Nucleus accumbens (tissue), 56 donors: ENCODE data around the gene ABCA1.

Source experiments
- DNase-seq, 56 donors: peaks; one replicate each; lab custom pipeline; 2025; lab: John Stamatoyannopoulos, UW

The ABCA1 gene

DNA sequence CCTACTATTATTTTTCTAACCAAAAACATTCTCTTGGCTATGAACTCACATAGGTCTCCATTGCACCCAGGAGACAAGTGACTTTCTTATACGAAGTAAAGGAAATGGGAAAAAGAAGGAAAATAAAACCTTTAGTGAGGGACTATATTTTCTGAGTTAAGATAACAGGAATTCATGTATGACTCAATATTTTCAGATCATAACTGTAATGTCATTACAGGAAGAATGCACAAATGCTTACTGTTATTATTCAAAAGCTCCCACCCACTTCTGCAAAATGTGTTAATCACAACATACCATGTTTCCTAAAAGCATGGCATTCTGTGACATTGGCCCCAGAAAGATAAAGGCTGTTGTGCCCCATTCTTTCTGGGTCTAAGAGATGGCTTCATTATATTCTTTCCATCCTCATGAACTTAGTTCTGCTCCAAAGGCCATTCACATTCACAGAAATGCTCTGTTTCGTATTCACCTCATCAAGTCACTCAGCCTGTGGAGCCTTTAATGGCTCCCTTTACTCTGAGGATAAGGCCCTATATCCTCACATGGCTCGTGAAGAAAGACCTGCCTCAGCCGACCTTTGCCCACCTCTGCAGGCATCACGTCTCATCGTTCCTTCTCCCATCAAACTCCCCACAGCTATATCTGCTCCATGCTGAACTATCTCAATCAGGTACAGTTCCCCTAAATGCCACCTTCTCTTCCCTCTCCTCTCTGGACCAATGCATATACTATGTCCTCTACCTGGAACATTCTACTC, 77.0 kb downstream of the ABCA1 start:
- DNase-seq: no peak

DNA sequence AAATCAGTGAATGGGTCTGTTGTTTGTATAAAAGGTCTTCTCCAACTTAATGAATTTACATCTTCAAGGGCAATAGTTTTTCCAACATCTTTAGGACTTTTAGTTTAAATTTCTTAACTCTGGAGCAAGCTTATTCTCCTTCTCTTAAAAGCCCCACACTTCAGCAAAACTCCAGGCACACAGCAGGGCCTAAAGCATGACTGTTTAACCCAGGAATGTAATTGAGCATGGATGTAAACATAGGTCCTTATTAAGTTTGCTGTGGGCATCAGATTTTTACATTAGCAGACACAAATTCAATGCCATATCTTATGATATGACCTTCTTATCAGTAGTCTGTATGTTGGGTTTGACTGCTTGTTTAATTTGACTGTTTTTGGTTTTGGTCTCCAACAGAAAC, 78.9 kb downstream of the ABCA1 start:
- DNase-seq: no peak

DNA sequence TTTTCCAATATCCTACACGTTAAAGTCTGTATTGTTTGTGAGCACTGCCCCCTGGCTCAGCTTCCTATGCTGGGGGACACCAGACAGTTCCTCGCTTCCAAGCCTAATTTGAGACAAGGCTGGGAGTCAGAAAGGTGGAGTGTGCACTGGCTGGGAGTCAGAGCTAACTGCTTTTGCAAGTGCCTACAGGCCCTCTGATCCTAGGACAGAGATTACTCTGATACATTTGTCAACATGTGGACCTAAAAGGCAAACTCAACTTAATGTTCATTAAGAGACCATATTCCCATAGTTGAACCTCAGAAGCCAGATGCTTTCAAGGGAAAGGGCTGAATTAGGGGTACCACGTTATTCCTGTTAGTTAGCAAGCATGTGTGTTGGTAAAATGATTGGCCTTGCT, 83.2 kb downstream of the ABCA1 start:
- no peak for DNase-seq

DNA sequence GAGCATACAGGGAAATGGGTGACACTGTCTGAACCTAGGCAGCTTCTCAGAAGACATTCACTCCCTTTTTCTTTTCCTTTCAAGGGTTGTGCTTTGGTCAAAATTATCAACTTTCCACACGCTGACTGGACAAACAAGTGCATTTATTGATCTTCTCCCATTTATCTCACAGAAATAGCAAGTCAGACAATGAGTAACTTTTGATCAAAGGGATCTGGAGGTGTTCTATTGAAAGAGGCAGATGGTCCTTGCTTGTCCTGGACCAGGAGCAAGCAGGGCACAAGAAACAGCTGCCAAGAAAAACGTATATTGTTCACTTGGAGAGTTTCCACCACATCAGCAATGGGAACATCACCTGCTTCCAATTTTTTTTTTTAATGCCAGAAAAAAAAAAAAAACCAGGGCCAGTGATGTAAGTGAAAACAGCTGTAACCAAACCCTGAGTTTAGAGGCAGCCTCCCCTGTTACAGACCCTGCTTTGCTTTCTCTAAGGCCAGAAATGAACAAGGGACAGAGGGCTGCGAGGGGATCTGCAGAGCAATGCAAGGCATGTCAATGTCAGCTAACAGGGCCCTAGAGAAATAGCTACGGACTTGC, 84.2 kb downstream of the ABCA1 start:
- no peak for DNase-seq

DNA sequence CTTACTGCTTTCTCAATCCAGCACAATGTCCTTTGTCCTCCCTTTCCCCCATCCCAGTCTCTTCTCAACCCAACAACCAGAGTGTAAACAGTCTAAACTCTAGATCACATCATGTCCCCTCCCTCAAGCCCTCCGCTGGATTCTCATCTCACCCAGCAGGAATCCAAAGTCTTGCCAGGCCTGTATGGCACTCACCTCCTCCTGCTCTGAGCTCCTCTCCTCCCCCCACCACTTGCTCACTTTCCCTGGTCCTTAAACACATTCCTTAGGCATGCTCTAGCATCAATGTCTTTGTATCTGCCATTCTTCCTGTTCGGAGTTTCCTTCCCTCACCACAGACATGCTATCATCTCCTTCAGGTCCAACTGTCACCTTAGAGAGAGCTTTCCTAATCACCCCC, 85.3 kb downstream of the ABCA1 start:
- DNase-seq: no peak

DNA sequence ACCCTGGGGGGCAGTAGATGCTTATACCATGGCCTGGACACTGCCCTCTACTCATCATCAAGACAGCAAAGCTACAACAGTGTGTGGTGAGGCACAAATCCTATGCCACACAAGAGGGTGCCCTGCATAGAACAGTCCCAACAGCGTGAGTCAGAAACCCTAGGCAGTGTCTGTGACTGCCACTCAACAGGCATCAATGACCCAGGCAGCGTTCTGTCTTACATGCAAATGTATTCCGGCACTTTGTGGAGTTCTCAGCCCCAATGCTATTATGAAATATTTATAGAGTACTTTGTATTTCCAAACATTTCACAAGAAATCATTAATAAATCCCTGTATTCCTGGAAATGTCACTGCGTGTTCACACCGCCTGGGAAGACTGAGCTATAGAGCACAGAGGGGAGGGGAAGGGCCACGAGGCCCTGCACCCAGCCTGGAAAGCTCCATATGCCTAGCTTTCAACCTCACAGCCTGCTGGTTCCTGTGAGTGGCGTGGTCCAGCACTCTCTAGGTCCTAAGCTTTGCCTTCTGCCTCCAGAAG, 86.3 kb downstream of the ABCA1 start:
- peak in 3 of 56 donors; percentile 7 to 22 (median 17) for DNase-seq

DNA sequence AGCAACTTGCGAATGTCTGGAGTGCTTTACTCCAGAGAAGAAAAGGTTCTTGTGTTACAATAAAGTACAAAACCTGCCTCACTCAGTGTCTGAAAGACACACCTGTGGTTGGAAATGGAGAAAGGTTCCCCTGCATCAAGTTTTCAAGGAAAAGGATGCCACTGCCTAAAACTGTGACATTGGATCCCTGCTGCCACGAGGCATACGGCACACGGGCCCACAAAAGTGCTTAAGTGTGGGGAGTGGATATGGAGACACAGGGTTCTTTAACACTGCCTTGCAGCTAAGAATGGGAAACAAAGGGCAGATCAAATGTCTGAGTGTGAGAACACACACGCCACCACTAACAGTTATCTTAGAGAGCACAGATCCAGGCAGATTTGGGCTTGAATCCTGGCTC, 89.0 kb downstream of the ABCA1 start:
- DNase-seq: no peak

DNA sequence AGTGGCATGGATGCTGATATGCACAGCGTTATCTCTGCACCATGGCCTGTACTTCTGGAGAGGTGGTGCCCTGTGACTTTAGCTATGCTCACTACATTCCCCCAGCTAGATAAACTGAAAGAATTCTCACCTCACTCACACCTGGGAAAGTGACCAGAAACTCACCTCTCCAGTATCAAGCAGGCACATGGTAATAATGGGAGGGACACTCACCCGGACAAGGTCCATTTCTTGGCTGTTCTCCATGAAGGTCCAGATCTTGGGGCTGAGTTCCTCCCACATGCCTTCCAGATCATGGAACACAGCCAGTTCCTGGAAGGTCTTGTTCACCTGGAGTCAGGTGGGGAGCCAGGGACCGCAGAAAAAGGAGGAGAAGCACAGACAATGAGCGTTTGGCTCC, 91.2 kb downstream of the ABCA1 start:
- no peak for DNase-seq

GRCh38 chr9:104836235-104836634, 91.7 kb downstream of the ABCA1 start:
- peak in 6 of 56 donors; percentile 7 to 31 (median 14) for DNase-seq

GRCh38 chr9:104835161-104835560, 92.8 kb downstream of the ABCA1 start:
- DNase-seq: no peak

DNA sequence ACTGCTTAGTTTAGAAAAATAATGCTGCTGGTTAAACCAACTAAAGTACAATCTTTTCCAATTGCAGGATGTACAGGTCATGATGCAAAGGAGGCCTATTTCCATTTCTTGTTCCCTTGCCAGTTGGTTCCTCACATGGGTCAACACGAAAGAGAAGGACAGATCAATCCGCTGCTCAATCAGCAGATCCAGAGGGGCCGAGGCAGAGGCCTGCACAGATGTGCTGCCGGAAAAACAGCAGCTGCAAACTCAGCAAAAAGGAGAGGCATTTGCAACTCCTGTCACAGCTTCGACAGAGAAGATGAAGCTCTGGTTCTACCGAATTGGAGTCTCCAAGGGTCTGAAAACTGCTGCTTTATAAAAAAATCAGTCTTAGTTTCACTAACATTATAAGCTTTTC, 94.3 kb downstream of the ABCA1 start:
- no peak for DNase-seq

GRCh38 chr9:104831681-104832080, 96.3 kb downstream of the ABCA1 start:
- peak in 1 of 56 donors; percentile 19 for DNase-seq

GRCh38 chr9:104826911-104827310, 101.0 kb downstream of the ABCA1 start:
- DNase-seq: no peak

DNA sequence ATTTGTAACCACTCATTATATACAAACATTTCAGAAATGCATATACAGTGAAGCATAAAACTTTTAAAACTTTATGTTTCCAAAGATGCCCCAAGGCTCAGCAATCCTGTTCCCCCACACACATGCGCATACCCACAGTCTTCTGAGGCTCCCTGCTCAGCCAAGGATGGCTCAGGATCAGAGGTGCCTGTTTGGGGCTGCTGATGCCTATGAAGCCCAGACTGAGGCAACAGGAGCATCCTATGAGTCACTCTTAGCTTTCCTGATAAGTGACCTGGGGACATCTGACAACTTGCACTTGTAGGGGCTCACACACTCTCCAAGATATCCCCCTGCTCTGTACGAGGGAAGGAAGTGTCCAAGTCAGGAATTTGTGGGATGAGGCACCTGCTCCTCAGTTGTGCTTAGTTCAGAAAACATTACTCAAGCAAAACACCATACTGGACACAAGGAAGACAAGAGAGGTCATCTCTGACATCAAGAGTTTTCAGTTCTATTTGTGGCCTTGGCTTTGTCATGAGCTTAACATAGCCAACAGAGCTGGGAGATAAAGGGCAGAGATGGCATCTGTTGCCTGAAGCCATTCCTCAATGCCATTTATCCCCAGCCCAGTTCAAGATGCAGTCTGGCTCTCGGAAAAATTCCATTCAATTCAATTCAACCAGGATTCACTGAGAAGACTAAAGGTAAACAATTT, 101.7 kb downstream of the ABCA1 start:
- DNase-seq: no peak

GRCh38 chr9:104820336-104820735, 107.6 kb downstream of the ABCA1 start:
- no peak for DNase-seq

DNA sequence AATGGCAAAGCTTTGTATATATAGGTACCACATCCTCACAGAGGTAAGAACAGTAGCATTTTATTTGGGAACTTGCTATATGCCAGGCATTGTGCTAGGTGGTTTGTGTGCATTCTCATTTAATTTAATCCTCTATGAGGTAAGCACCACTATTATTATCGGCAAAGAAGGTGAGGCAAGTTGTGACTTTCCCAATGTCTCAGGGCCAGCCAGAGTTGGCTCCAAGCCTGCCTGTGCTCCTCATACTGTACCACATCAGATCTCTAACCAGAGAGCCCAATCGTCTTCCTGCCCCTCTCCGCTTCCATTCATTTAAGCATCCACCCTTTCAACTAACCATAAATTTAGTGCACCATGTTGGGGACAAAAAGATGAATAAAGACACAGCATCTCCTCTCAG, 108.9 kb downstream of the ABCA1 start:
- no peak for DNase-seq

GRCh38 chr9:104817437-104817836, 110.5 kb downstream of the ABCA1 start:
- no peak for DNase-seq

- DNase-seq: no peak
These were observed 111.9 kb downstream of the ABCA1 start for GRCh38 chr9:104815851-104816565.

DNA sequence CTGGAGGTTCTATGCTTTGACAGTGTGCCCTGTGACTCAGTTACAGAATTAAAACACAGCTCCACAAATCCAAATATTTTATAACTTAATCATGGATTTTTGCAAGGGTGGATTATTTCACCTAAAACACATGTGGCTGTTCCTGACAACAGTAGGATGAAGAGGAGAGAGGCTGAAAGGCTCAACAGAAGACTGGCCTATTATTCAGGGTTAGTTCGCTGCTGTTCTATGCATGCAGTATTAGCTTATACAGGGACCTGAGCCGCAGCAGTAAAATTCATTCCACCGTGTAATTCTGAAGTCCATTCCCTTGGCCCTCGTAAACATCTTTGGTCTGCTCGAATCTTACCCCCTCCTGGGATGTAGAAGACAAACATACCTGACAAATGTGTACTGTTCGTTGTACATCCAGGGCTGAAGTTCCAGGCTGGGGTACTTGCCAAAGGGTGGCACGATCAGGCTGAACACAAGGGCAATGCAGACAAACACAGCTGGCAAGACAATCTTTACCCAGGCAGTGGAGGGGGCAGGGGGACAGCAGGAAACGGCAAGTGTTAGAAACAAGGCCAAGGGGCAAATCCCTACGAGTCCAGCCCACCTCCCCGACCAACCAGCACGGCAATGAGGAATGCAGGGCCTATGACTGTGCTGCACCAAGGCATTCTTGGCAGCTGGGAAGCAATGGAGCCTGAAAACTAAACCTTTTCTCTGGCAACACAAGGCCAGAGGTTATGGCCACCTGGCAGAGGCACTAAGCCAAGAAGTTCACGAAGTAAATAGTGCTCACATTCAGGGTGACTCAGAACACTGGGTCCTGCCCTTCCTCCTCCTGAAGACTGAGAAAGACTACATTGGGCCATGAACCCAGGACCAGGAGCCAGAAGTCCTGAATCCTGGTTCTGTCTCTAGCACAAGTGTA, 117.3 kb downstream of the ABCA1 start:
- peak in 17 of 56 donors; percentile 3 to 41 (median 15) for DNase-seq
